KBM-7 (cell line): ENCODE data around the gene HMX2.

Source experiments
- DNase-seq: peaks from one replicate; pipeline ENCODE4 v3.0.0-alpha.2; 2015
- in situ Hi-C: fragments of 300-500 bp; cut with MboI; formaldehyde crosslinking; loops from 2 replicates; pipeline ENCODE4 v1.14.3; 2020; ENCODE audit warnings: low sequenced_read_pairs, low pct_unique_long_range_greater_than_20kb, mixed read lengths

The HMX2 gene, protein sequence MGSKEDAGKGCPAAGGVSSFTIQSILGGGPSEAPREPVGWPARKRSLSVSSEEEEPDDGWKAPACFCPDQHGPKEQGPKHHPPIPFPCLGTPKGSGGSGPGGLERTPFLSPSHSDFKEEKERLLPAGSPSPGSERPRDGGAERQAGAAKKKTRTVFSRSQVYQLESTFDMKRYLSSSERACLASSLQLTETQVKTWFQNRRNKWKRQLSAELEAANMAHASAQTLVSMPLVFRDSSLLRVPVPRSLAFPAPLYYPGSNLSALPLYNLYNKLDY

DNA sequence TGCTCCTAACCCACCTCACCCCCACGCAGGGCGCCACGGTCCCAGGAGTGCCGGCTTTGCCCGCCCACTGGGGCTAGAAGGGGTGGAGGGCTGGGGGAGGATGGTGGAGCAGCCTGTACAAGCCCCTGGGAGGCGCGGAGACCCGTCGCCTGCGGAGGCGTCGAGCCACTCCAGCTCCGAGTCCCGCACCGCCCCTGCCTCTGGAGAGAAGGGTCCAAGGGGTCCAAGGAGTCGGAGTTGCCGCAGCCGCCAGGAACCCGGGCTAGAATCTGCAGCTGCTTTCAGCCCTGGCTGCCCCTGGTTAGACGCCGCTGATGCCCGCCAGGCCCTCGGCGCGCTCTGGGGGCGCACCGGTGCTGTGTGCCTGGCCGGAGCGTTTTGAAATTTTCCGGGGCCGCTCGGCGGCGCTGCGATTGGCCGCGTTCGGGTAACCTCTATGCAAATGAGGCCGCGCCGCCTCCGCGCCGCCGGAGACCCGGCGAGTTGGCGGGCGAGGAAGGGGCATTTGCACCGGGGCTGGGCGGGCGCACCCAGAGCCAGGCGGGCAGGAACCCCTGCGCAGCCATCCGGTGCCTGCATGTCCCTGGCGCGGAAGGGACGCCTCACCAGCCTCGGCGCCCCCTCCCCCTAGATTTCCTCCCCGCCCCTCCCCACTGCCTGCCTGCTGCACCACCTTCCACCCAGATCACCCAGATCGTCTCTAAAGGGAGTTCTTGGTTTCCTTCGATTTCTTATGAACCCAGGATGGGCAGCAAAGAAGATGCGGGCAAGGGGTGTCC lies at the start of gene HMX2:
TSS of gene HMX2 (plus strand) at position 502 of the 779 bp plus-strand sequence. CDS start at position 745, 243 bp downstream.
- peak; percentile 72 for DNase-seq
- in situ Hi-C loops, result loop anchor here (25.0 kb wide), 1 partner anchor 414 kb away; no protein-coding TSS in a partner anchor

DNA sequence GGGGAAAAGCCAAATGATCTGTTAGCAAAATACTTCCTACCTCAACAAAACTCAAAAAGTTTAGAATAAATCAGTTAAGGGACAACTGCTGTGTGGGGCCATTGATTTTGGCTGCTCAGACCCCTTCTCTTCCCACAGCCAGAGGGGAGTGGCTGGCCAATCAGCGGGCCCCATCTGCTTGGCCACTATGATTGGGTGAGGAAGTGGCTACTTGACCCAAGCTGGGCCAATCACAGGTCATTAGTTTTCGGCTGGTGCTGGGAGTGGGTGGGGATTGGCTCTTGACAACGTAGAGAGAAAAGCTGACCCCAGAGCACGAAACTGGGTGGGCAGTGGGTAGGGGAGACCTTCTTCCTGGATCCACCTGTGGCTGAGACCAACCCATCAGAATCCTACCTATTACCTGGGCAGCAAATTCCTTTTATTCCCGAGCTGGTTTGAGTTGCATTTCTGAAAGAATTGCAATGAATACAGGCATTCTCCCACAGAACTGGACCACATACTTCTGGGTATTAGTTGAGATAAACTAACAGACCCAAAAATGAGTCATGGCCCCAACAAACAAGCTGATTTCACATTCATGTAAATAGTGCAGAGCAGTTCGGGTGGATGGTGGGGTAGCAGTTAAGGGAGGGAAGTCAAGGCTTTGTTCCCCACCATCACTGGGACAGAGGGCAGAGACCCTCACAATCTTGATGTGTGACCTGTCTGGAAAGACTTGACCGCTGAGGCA lies 47.7 kb upstream of the HMX2 start:
- DNase-seq, result no peak
- in situ Hi-C loops, result no loop called here

- DNase-seq, result no peak
- in situ Hi-C loops, result no loop called here
Measured at GRCh38 chr10:123101872-123102271, 46.1 kb upstream of the HMX2 start.

- DNase-seq, result no peak
- in situ Hi-C loops, result no loop called here
Measured at GRCh38 chr10:123102673-123103072, 45.3 kb upstream of the HMX2 start.

DNA sequence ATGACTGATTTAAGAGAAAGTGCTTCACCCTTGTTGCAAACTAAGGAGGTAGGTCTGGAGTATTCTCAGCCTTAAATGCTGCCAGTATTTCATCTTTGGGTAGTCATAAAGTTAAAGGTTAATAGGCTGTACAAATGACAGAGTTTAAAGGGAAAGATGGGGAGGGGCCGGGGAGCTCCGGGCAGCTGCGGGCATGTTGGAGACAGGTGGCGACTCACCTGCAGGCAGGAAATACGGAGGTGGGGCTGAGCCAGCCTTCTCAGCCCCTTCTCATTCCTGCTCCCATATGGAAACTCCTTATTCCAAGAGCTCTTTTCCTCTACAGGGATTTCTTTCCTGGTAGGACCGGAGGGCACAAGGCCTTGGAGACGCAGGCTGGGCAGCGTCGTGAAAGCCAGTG lies 44.0 kb upstream of the HMX2 start:
- in situ Hi-C loops, result no loop called here
- DNase-seq, result no peak

DNA sequence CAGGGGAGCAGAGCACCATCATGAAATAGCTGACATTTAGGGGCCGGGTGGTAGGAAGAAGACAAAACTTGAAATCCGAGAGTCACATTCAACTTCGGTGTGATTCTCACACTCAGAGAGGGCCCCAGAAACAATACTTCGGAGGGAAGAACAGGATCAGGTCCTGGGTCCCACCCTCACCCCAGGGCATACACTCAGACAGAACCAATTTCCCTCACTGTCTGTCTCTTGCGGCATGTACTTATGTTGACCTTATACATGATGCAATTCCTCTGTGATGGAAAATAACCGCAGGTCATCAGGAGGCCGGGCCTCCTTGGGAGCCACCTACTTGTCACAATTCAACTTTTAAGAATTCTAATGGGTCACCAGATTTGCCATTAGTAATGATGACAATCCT lies 38.5 kb upstream of the HMX2 start:
- no peak for DNase-seq
- in situ Hi-C loops, result no loop called here

GRCh38 chr10:123117644-123118417 lies 30.1 kb upstream of the HMX2 start:
- DNase-seq, result no peak
- in situ Hi-C loops, result no loop called here

GRCh38 chr10:123119081-123119480 lies 28.9 kb upstream of the HMX2 start:
- no peak for DNase-seq
- in situ Hi-C loops, result no loop called here

DNA sequence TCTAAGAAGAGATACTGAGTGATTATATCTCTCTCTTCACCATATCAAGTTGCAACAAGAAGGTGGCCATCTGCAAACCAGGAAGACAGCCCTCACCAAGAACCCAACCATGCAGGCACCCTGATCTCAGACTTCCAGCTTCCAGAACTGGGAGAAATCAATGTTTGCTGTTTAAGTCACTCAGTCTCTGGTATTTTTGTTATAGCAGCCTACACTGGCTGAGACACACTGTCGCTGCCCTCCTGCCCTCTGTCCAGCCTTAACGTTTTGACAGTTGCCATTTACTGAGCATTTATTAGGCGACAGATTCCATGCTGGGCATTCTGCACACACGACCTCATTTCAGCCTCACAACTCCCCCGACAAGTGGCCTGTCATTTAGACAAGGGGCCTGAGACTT lies 21.7 kb upstream of the HMX2 start:
- DNase-seq, result no peak
- in situ Hi-C loops, result loop anchor here (25.0 kb wide), 1 partner anchor 436 kb away; no protein-coding TSS in a partner anchor

DNA sequence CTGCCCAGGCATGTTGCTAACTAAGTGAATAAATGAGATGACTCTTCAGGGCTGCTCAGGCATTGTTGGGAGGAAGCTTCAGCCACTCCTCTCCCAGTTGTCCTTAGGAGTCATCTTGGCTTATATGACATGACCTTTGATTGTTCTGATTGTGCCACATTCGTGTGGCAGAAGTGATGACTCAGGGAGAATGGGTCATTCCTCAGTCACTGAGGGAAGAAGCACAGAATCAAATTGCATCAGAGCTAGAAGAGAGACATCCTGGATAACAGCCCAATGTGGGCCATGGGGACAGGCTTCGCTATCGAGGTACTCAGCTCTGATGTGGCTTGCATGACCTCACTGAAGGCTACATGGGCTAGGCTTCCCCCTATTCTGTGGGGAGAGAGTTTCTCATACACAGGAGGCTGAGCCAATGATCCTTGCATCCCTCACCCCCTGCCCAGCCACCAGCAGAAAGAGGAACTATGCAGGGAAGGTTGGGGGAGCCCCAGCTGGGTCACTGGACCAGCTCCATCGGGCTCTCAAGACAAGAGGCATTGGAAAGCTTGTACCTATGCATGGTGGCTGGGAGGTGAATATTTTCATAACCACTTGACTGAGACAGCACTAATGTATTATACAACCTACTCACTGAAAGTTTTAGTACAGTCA lies 18.2 kb upstream of the HMX2 start:
- in situ Hi-C loops, result loop anchor here (25.0 kb wide), 1 partner anchor 433 kb away; no protein-coding TSS in a partner anchor
- DNase-seq, result peak; percentile 13

DNA sequence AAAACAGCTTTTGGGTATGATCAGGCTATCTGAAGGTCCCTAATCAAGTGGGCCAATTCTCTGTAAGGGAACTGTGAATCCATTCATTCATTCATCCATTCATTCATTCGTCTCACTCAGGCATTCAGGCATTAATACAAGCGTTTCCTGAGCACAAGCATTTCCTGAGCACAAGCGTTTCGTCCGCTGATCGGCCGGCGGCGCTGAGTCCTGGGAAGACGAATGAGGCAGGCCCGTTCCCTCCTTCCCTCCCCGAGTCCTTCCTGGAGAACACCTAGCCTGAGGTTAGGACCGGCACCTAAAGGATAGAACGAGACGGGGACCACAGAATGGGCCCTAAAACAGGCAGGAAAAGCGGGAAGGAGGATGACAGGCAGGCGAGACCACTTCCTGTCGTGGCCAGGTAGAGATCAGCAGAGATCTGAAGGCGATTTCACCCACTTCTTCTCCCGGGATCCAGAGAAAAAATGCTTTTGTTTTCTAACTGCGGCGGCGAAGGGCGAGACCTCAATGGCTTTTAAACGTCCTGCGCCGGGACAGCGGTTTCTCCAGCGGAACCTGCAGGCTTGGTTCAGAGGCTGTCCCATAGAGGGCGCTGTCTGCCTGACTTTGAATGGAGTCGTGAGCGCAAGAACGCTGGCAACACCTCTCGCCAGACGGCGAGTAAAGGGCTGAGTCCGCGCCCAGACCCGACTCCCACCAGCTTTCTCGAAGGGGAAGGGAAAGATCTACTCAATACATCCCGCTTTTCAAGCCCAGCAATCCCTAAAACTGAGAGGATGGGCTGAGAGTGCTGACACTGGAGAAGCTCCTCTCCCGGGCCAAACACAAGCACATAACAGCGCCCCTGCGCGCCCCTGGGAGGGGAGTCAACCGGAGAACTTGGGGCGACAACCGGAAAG lies 15.1 kb upstream of the HMX2 start:
- in situ Hi-C loops, result loop anchor here (25.0 kb wide), 1 partner anchor 429 kb away; no protein-coding TSS in a partner anchor
- DNase-seq, result peak; percentile 91

GRCh38 chr10:123133541-123134342 lies 14.2 kb upstream of the HMX2 start:
- in situ Hi-C loops, result loop anchor here (25.0 kb wide), 1 partner anchor 429 kb away; no protein-coding TSS in a partner anchor
- no peak for DNase-seq

- in situ Hi-C loops, result loop anchor here (25.0 kb wide), 1 partner anchor 428 kb away; no protein-coding TSS in a partner anchor
- DNase-seq, result no peak
Measured at GRCh38 chr10:123134343-123134914, 13.5 kb upstream of the HMX2 start.

- no peak for DNase-seq
- in situ Hi-C loops, result loop anchor here (25.0 kb wide), 1 partner anchor 427 kb away; no protein-coding TSS in a partner anchor
Measured at GRCh38 chr10:123134915-123135414, 13.0 kb upstream of the HMX2 start.

- in situ Hi-C loops, result loop anchor here (25.0 kb wide), 1 partner anchor 427 kb away; no protein-coding TSS in a partner anchor
- DNase-seq, result peak; percentile 73
Measured at GRCh38 chr10:123135415-123136141, 12.4 kb upstream of the HMX2 start, which contains the start of gene HMX3. HMX3 (plus strand) TSS chr10:123135970; CDS start chr10:123136051, 81 bp downstream.
